Stimulated activated naive CD8-positive, alpha-beta T cell treated with anti-CD3 and anti-CD28 coated beads, Interleukin-15, Interleukin-2, amounts not matched to agents 100 ng/mL and 50 ng/mL, for 24 hours (primary cell): ENCODE data around the gene ZRANB1.

ENCODE experiments used
- H3K27ac Mint-ChIP-seq: one replicate; pipeline ENCODE4 v1.8.0; 2021; ENCODE audit warnings: mild to moderate bottlenecking, mixed read lengths
- H3K27me3 Mint-ChIP-seq: one replicate; pipeline ENCODE4 v1.8.0; 2021; ENCODE audit warnings: mixed read lengths
- H3K36me3 Mint-ChIP-seq: one replicate; pipeline ENCODE4 v1.8.0; 2021; ENCODE audit warnings: low read depth, mixed read lengths
- H3K4me1 Mint-ChIP-seq: one replicate; pipeline ENCODE4 v1.8.0; 2021; ENCODE audit warnings: low read depth, mixed read lengths
- H3K4me3 Mint-ChIP-seq: one replicate; pipeline ENCODE4 v1.8.0; 2021; ENCODE audit warnings: mild to moderate bottlenecking, mixed read lengths
- H3K9me3 Mint-ChIP-seq: one replicate; pipeline ENCODE4 v1.8.0; 2021; ENCODE audit warnings: mixed read lengths

Gene ZRANB1

DNA sequence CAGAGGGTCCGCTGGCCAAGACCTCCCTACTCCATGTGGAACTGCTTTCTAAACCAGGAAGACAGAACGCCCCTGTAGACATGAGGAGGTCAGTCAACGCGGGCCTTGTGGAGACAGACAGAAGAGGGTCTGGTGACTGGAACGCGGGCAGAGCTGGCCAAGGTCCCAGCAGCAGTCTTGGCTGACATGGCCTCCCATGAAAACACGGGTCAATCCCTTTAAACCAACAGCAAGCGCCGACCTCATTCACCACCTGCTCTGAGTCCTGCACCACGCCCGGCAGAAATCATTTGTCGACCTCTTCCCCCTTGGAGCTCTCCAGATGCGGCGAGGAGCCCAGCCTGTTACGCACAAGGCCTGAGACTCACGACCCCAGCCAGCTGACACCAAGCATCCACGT lies 78.5 kb downstream of the ZRANB1 start:
- peaks cover 4% of the 10 kb centered on the region for H3K9me3 Mint-ChIP-seq
- H3K4me3 Mint-ChIP-seq, result no peak overlapping the region
- H3K4me1 Mint-ChIP-seq, result no peaks in the 10 kb centered on the region
- H3K27ac Mint-ChIP-seq, result no peak overlapping the region
- H3K27me3 Mint-ChIP-seq, result no peaks in the 10 kb centered on the region
- no peaks in the 10 kb centered on the region for H3K36me3 Mint-ChIP-seq

DNA sequence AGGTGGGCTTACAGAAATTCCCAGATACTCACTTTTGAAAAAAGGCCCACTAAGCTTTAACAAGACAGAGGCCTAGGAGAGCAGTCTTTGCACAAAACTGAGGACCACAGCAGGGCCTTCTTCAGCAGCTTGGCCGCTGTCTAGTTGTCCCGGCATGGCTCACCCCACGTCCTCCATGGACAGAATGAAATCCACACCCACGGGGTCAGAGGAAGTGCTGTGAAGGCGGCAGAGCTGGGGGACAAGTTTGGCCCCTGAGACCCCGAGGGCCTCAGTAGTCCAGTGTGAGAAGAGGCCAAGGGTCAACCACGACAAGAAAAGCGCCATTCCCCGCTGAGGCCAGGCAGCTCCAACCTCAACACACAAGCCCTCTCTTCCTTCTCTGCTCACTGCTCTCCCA lies 78.9 kb downstream of the ZRANB1 start:
- no peaks in the 10 kb centered on the region for H3K27me3 Mint-ChIP-seq
- H3K4me1 Mint-ChIP-seq, result no peaks in the 10 kb centered on the region
- H3K9me3 Mint-ChIP-seq, result peaks cover 4% of the 10 kb centered on the region
- H3K27ac Mint-ChIP-seq, result no peak overlapping the region
- H3K36me3 Mint-ChIP-seq, result no peaks in the 10 kb centered on the region
- no peak overlapping the region for H3K4me3 Mint-ChIP-seq

- H3K4me1 Mint-ChIP-seq, result no peaks in the 10 kb centered on the region
- H3K9me3 Mint-ChIP-seq, result peaks cover 4% of the 10 kb centered on the region
- no peak overlapping the region for H3K27ac Mint-ChIP-seq
Observed at GRCh38 chr10:125021686-125022344, 79.9 kb downstream of the ZRANB1 start.

DNA sequence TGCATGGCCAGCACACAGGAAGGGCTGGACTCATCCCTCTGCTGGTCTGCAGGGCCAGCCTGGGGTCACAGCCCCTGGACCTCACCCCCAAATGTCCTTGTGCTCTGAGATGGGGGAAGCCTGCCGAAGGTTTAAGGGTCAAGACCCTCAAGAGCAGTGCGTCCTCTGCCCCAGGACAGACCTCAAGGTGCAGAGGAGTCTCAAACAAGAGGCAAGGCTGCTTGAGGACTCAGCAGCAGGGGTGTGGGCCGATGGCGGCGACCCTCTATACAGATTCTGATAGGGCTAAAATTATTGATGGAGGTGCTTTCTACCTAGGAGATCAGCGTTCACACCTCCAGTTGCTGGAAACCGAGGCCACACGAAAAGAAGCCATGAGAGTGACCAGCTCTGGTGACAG lies 80.7 kb downstream of the ZRANB1 start:
- no peaks in the 10 kb centered on the region for H3K36me3 Mint-ChIP-seq
- no peak overlapping the region for H3K4me3 Mint-ChIP-seq
- H3K27ac Mint-ChIP-seq, result no peak overlapping the region
- H3K9me3 Mint-ChIP-seq, result peaks cover 4% of the 10 kb centered on the region
- no peaks in the 10 kb centered on the region for H3K4me1 Mint-ChIP-seq
- no peaks in the 10 kb centered on the region for H3K27me3 Mint-ChIP-seq

More at GRCh38 chr10:125021686-125022344, 79.9 kb downstream of the ZRANB1 start:
- no peaks in the 10 kb centered on the region for H3K36me3 Mint-ChIP-seq
- no peaks in the 10 kb centered on the region for H3K27me3 Mint-ChIP-seq
- H3K4me3 Mint-ChIP-seq, result no peak overlapping the region

DNA sequence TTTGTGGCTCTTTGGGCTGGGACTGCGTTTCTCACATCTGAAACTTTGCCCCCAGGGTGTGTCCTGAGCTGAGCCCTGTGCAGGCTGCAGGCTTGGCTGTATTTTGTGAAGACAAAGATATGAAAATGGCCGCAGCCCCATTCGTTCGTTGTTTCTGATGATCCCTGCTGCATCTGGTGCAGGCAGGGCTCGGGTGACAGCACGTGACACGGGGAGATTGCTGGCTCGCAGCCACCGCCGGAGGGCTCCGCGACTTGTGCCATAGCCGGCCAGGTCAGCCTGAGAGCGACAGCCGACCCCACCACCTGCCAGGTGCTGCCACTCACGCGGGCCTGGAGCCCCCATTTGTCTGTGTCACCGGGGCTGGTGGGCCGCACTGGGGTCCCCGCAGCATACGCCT lies 81.3 kb downstream of the ZRANB1 start:
- Mint-ChIP-seq H3K27me3 (no peaks in the 10 kb centered on the region), H3K27ac (no peak overlapping the region), H3K4me1 (no peaks in the 10 kb centered on the region), H3K9me3 (peaks cover 4% of the 10 kb centered on the region), H3K4me3 (no peak overlapping the region), H3K36me3 (no peaks in the 10 kb centered on the region)

- Mint-ChIP-seq H3K36me3 (no peaks in the 10 kb centered on the region), H3K27me3 (no peaks in the 10 kb centered on the region), H3K4me1 (no peaks in the 10 kb centered on the region), H3K4me3 (no peak overlapping the region), H3K27ac (no peak overlapping the region), H3K9me3 (peaks cover 4% of the 10 kb centered on the region)
Observed at GRCh38 chr10:125023862-125024496, 82.1 kb downstream of the ZRANB1 start.

DNA sequence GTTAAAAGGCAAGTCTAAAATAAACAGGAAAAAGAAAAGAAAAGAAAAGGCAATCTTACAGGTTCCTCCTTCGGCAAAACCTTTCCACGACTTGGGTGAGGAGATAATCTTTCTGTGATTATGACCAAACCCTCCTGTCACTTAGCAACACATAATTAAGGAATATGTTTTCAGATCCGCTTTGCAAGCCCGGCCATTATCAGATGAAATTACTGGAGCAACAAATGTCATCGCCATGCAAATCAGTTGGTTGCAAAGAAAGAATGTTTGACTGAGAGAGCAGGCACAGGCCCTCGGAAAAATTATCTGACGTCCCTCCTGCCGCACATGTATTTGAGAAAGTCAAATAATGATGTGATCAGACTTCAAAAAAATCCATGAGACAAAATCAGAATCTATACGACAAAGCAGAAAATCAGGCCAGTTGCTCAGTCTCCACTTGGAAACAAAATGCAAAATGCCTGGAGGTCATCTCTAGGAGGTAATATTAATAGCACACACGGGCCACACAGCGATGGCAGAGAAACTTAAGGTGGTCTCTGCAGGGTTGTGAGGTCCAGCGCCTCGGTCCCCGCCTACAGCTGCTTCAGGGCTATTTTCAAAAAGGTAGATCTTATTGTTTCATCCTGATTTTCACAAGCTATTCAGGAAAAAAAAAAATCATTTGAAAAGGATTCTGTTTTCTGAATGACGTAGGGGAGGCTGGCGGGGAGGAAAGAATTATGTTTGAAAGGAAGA lies 82.7 kb downstream of the ZRANB1 start:
- Mint-ChIP-seq H3K4me3 (no peak overlapping the region), H3K27me3 (no peaks in the 10 kb centered on the region), H3K9me3 (peaks cover under 1% of the 10 kb centered on the region), H3K4me1 (no peaks in the 10 kb centered on the region), H3K27ac (no peak overlapping the region), H3K36me3 (no peaks in the 10 kb centered on the region)

DNA sequence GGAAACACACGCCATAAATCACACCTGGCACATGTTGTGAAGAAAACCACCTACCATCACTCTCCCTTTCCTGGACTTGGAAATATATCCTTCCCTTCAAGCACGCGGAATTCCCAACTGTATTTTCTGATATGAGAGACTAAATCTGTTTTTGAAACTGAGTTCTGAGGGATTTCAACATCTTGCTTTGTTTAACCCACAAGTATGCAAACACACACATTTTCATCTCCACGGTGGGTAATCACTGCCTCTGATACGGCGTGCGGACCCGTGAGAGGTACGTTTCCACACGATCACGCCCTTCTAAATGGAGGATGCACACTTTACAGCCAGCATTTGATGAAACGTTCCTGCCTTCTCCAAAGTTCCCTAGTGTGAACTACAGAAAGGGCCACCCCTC lies 83.4 kb downstream of the ZRANB1 start:
- H3K4me1 Mint-ChIP-seq, result no peaks in the 10 kb centered on the region
- no peak overlapping the region for H3K27ac Mint-ChIP-seq
- H3K4me3 Mint-ChIP-seq, result no peak overlapping the region
- no peaks in the 10 kb centered on the region for H3K36me3 Mint-ChIP-seq
- no peaks in the 10 kb centered on the region for H3K9me3 Mint-ChIP-seq
- H3K27me3 Mint-ChIP-seq, result peaks cover 3% of the 10 kb centered on the region

DNA sequence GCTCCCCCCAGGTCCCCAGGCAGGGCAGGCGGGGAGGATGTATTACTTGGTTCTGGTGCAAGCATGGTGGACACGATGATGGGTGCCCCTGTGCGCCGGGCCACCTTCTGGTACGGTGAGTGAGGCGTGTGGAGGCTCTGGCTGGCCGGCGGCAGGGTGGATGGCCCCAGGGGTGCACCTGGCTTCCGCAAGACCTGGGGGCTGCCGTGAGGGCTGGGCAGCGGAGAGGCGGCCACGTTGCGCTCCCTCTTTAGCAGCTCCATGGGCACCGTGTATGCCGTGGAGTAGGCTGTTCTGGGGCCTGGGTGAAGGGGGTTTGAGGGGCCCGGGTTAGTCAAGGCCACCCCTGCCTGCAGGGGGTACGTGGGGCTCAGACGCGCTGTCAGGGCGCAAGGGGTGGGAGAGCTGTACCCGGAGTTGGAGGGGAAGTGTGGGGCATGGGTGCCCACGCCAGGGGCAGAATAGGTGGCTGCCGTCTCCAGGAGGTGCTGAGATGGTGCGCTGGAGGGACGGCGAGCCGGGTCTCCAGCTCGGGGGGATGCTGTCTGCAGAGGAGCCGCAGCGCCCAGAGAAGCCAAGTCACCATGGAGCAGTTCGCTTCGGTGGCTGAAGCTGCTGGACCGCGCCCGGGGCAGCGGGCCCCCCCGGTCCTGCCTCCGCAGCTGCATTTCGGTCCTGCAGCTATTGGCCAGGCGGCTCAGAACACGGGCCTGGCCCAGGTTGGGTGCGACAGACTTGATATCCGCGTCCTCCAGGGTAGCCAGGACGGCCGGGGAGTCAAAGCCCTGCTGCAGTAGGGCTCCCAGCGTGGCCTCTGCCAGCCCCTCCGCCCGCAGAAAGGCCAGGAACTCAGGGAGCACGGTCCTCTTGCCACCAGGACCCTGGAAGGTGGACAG lies 84.4 kb downstream of the ZRANB1 start:
- H3K4me1 Mint-ChIP-seq, result no peaks in the 10 kb centered on the region
- H3K27me3 Mint-ChIP-seq, result peaks cover 3% of the 10 kb centered on the region
- no peaks in the 10 kb centered on the region for H3K36me3 Mint-ChIP-seq
- no peak overlapping the region for H3K27ac Mint-ChIP-seq
- no peaks in the 10 kb centered on the region for H3K9me3 Mint-ChIP-seq
- H3K4me3 Mint-ChIP-seq, result no peak overlapping the region

DNA sequence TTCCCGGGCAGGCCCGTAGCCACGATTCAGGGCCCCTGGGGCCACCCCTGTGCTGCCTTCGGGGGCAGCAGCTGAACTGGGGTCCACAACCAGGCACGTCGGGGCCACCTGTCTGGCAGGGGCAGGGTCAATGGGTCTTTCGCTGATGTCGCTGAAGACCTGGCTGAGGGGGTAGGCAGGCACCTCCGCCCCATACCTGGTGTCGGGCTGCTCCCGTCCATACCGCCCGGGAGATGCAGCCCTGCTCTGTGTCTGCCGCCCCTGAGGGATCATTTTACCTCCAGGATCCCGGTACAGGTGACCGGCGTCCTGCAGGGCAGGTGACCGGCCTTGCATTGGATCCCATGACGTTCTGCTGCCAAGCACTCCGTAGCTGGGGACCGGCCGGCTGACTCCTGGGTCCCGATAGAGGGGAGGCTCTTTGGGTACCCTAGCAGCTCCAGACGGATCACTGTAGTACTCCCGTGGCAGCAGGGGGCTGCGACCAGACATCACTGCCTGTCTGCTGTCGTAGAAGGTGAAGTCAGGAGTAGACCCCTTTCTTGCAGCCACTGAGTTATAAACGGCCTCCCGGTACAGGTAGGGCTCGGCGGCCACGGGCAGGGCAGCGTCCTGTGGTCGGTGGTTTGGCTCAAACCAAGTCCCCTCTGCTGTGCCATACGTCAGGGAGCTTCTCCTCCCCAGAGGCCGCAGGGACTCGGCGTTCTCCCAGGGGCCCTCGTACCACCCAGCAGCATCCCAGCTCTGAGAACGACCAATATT lies 85.2 kb downstream of the ZRANB1 start:
- no peaks in the 10 kb centered on the region for H3K4me1 Mint-ChIP-seq
- no peak overlapping the region for H3K4me3 Mint-ChIP-seq
- H3K36me3 Mint-ChIP-seq, result no peaks in the 10 kb centered on the region
- peaks cover 3% of the 10 kb centered on the region for H3K27me3 Mint-ChIP-seq
- no peaks in the 10 kb centered on the region for H3K9me3 Mint-ChIP-seq
- no peak overlapping the region for H3K27ac Mint-ChIP-seq

- H3K4me3 Mint-ChIP-seq, result no peak overlapping the region
- no peak overlapping the region for H3K27ac Mint-ChIP-seq
- no peaks in the 10 kb centered on the region for H3K36me3 Mint-ChIP-seq
- H3K9me3 Mint-ChIP-seq, result no peaks in the 10 kb centered on the region
- peaks cover 3% of the 10 kb centered on the region for H3K27me3 Mint-ChIP-seq
- no peaks in the 10 kb centered on the region for H3K4me1 Mint-ChIP-seq
Observed at GRCh38 chr10:125027871-125028869, 86.2 kb downstream of the ZRANB1 start.

DNA sequence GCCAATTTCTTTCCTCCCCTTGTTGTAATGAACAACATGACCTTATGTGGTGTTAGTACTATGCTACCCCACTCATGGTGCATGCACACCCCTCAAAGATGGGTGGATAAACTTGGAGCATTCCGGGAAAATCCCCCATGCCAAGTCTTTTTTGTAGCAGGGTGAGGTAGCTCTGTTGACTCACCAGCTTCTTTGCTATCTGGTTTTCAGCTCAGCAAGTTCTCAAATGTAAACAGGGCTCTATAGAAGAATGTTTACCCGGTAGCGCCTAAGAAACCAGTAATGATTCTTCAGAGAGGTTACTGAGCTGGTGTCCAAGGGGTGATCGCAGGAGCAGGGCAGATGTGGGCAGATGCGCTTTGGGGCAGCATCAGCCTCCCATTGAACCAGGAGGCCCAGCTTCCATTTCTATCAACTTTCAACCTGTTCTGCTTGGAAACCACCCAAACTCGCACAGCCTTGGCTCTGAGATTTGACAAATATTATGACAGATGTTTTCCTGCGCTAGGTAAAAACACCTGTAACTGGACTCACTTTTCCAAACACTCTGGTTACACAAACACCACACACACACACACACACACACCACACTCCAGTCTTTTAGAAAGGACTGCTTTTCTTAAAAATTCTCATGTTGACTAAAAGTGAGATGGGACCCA lies 87.8 kb downstream of the ZRANB1 start:
- Mint-ChIP-seq H3K27ac (no peak overlapping the region), H3K36me3 (no peaks in the 10 kb centered on the region), H3K27me3 (peaks cover 3% of the 10 kb centered on the region), H3K9me3 (no peaks in the 10 kb centered on the region), H3K4me3 (no peak overlapping the region), H3K4me1 (no peaks in the 10 kb centered on the region)
